ENCODE measurements around the gene ST6GALNAC6.
"Not testable (repeated sequence)": the region's sequence is repeated elsewhere in the genome, so short reads cannot be mapped to it uniquely, and the experiment has no call there.

ST6GALNAC6 gene

DNA sequence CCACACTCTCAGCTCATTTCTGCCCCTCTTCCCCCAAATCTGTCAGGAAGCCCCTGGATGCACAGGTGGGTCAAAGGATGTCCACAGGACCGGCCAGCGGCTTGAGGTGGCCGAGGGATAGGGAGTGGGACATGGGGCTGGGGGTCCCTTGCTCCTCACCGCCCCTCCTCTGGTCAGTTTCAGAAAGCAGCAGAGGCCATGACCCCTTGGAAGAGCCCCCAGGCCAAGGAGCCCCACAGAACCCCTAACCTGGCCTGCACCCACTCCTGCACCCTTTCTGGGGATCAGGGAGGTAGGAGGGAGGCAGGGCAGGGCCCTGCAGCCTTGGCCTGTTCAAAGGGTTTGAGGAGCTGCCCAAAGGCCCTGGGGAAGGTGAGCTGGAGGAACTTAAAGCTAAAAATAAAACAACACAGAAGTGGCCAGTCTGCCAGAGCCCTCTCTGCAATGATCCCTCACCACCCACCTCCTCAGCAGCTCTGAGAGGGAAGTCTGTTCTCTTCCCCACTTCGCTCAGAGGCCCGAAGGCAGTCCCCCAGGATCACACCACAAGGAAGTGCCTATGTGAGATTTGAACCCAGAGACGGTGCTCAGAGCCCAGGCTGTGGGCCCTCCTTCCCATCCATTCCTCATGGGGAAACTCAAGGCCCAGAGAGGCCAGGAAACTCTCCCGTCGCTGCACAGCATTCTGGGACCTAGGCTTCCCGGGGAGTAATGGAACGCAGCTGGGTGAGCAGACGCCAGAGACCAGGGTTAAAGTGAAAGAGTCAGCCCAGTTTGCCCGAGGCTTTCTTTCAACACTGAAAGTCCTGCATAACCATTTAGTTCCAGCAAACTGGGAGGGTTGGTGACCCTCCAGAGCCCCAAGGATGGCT is 45.9 kb downstream of the ST6GALNAC6 start:
- no peak for DNase-seq

DNA sequence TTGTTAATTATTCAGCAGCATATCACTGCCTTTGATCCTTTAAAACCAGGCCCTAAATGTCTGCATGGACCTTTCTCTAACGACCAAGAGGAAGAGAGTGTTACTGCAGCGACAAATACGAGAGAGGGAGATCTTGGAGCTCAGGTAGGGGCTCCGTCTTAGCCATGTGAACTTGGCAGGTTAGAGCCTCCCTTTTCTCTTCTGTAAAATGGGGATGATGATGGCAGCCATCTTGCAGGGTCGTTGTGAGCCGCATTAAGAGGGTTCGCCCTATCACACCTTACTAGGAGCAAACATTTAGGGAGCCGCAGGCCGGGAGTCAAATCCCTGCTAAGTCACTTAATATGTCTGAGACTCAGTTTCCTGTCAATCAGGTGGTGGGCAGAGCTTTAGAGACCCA is 46.6 kb downstream of the ST6GALNAC6 start:
- DNase-seq, result no peak

DNA sequence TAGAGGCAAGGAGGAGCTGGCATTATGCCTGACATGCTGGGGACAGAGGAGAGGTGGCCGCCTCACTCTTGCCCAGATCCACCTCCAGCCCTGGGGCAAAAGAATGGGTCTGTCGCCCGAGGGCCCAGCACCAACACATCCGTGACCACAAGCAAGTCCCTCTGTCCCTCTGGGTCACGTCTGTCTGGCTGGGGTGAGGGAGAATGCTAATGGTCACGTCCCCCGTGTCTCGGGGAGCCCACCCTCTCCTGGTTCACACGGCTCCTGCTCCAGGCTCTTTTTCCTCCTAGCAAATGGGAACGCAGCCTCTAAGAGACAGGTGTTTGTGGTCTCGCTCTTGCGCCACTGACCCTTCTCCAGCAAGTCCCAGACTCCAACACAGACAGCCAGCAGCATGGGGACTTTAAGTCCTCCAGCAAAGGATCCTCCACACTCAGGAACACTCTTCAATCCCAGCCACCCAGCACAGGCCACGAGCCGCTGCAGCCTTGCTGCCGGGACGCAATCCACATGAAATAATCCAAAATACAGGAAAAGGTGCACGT is 49.0 kb downstream of the ST6GALNAC6 start:
- no peak for DNase-seq

DNA sequence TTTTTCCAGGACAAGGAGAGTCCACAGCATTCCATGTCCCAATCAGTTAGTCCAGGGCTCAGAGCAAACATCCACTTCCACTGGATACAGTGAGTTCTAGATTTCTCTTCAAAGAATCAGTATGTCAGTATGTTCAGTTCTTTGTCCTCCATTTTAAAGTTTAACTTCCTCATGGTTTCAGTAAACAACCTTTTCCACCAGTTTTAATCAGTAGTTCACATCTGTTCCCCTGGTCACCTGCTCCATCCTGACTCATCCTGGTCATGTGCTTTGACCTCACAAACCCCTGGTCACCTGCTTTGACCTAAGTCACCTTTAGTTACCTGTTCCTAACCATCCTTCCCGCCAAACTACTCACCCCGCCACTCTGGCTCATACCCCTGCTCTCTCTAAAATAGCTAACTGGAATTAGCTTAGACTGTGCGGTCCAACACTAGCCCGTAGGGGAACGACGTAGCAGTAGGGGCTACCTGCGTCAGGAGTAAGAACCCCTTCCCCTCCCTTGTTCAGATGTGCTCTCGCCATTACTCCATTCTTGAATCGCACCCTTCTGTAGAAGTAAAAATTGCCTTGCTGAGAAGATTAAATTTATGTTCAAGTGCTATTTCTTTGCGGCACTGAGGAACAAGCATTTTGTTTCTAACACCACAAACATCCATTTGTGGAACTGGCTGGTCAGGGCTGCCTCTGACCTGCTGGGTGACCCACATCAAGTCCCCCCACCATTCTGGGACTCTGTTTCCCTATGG is 50.5 kb downstream of the ST6GALNAC6 start:
- no peak for DNase-seq

DNA sequence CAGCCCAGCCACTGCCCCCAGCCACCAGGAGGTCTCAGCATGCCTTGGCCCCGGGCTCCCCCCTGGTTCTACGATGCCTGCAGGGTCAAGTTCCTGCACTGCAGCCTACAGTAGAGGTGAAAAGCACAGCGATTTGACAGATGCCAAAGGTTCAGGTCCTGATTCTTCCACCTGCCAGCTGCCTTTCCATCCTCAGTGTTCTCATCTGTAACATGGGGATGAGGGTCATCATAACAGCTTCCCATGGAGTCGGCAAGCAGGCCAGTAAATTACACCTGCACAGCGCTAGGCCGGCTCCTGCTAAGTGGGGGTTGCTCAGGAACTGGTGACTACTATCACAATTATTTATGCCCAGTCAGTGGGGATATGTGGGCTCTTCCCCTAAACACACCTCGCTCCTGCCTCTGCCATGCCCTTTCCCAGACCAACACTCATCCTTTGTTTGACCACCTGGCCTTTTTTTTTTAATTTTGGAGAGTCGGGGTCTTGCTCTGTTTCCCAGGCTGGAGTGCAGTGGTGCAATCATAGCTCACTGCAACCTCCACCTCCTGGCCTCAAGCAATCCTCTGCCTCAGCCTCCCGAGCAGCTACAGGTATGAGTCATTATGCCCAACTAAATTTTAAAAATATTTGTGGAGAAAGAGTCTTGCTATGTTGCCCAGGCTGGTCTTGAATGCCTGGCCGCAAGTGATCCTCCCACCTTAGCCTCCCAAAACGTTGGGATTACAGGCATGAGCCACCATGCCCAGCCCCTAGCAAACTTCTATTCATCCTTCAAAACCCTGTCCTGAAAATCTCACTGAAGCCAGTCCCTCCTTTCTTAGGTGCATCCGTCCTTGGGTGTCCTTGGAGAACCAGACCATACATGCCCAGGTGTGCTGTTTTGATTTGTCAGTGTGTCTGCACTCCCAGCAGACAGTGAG is 51.3 kb downstream of the ST6GALNAC6 start:
- no peak for DNase-seq

DNA sequence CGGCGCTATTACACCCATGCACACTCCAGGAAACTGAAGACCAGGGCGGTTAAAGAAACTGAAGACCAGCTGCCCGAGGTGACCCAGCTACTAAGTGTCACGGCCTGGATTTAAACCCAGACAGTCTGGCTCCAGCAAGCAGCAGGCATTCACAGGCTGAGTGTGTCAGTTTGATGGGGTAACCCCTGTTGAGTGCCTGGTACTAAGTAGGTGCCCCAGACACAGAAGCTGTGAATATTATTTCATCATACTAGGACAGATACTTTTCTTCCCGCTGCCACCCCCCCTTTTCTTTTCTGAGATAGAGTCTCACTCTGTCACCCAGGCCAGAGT is 52.3 kb downstream of the ST6GALNAC6 start:
- DNase-seq, result no peak

DNA sequence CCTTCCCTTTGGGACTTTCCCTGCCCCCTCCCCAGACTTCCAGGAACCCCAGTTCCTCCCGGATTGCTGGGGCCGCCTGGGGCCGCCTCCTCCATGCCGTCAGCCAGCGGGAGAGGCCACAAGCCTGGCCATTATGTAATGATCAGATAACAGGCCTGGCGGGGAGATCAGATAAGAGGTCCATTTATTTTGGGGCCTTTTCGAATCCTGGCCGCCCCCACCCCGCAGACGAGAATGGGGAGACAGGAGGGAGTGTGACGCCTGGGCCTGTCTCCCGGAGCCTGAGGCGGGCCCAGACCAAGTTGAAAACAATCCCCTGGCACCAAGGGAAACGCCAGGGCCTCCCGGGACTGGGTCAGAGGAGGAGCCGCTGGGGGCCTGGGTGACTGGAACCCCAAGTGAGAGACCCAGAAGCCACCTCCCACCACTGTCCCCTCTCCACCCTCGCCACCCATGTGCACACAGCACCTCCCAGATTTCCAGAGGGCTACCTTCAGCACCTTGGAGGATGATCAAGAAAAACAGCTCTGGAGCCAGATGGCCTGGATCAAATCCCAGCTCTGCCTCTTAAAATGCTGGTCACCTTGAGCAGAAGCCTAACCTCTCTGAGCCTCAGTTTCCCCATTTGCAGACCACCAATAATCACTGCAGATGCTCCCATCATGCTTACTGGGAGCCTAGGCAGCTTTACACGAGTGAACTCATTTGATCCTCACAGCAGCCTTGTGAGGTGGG is 52.8 kb downstream of the ST6GALNAC6 start:
- DNase-seq, result no peak

DNA sequence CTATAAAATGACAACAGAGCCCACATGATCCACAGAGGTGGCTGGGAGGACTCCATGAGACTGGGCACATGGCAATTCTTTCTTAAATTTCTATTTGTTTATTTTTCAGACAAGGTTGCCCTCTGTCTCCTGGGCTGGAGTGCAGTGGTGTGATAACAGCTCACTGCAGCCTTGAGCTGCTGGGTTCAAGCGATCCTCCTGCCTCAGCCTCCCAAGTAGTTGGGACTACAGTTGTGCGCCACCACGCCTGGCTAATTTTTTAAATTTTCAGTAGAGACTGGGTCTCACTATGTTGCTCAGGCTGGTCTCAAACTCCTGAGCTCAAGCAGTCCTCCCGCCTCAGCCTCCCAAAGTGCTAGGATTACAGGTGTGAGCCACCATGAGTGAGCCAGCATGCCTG is 53.8 kb downstream of the ST6GALNAC6 start:
- not testable (repeated sequence) for DNase-seq

DNA sequence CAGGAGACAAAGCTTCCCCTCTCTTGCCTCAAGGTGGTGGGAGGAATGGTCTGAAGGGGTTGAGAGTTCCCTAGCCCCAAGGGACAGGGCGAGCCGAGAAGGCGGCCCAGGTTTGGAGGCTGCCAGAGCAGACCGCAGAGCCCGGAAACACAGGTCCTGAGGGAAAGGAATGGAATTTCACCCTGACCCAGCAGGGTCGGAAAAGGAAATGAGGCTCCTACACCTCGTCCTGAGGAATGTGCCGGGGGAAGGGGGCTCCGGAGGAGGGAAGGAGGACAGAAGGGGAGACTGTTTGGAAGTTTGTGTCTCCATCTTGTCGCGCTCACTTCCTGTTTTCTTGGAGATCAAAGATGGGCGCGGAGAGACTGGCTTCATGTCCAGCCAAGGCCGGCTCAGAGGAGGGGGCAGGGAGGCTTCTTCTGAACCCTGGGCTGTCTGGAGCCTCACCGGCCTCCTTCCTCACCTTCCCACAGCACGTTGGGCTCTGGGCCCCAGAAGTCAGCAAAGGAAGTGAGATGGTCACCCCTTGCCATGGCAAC is 54.5 kb downstream of the ST6GALNAC6 start:
- no peak for DNase-seq

DNA sequence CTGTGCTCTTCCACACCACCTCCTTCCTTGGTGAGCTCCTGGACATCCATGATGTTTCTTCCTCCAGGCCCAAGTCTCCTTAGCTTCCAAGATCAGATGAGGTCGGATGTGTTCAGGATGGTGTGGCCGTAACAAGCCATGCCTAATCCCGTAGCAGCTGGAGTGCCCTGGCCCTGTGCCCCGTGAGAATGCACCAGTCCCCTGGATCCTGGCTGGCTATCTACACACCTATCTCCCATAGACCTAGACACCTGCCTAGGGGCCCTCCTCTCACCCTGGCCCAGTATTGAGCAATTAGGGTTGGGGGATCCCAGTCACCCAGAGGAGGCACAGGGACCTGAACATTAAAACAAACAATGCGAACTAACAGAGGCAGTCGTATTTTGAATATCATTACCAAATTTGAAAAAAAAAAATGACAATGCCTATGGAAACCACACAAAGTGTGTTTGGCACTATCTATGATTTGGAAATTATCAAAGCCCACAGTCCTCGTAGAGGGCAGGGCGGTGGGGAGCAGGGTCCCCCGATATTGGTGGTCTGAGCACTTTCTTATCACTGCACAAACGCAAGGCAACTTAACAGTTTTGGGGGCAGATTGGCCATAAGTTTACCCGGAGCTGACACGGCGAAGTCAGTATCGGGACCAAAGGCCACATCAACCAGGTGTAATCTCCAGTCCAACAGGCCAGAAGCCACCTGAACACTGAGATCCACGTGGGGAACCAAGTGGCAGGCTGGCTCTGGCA is 58.1 kb downstream of the ST6GALNAC6 start:
- no peak for DNase-seq

DNA sequence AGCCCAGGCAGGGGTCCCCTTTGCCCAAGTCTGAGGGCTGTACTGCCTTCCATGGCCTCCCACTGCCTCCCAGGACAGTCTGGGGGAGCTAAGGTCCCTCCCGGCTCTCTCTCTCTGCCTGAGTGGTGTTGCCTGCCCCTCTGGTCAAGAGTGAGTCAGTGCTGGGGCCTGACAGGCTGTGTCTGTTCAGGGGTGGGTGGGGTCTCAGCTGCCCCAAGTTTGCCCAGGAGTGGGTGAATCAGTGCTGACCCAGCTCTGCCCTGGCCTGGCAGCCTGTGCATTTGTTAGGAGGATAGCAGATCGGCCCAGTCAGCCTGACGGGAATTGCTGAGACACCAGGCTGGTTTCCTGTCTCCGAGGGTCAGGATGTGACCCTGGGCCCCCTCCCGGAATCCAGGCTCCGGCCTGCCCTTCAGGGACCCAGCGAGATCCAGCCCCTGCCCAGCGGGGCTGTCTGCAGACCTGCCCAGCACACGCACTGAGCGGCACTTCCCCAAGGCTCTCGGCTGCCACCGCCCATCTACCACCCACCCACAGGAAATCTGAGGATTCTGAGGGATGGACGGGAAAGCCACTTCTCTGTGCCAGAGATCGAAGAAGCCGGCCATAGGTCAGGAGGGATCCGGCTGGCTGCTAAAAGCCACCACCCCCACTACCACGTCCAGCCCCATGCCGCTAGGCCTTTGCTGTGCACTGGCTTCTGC is 60.9 kb downstream of the ST6GALNAC6 start:
- peak; percentile 28 for DNase-seq

DNA sequence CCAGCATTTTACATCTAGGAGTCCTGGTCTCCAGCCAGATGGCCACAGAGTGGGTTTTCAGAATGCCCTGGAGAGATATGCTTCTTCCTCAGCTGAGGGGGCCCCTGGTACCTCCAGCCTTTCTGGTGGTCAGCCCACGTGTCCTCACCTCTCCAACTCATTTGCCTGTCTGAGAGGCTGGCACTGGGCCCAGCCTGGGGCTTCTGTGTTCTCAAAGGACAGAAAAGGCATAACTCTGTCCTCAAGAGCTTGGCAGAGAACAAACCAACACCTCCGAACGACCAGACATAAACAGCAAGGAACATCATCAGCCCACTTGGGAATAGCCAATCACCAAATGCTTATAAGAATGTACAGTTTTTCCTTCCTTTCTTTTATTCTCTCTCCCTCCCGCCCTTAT is 62.1 kb downstream of the ST6GALNAC6 start:
- DNase-seq, result no peak

DNA sequence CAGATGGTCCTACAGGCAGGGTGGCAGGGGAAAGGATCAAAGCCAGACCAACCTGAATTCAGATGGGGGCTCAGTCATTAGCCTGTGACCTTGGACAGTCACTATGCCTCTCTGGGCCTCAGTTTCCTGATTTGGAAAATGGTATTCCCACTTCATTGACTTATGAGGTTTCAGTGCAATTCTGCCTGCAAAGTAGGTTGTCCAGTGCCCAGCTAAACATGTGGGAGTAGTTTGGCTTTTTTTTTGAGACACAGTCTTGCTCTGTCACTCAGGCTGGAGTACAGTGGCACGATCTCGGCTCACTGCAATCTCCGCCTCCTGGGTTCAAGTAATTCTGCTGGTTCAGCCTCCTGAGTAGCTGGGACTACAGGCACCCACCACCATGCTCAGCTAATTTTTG is 62.8 kb downstream of the ST6GALNAC6 start:
- DNase-seq, result not testable (repeated sequence)

DNA sequence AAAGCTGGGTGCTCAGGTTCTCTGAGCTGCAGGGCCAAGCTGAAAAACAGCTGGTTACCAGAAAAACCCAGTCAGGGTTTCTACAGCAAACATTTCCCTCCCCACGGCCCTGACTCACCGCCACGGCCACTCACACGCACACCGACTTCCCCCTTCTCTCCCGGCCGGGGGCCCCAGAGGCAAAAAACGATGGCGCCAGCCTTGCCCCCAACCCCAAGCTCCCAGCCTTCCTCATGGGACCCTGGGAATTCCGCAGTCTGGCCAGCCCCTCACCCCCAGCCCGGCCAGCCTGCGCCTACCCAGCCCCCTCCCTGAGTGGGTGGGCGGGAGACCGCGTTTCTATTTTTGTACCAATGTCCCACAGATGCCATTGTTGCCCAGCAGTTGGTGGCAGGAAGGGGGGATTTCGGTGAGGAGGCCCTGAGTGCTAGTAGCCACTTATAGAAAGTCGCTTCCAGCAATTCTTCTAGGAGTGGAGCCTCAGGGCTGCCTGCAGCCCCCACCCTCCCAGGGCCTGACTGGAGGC is 63.3 kb downstream of the ST6GALNAC6 start:
- DNase-seq, result no peak
